HG03095 (cell line): ENCODE measurements around the gene RHAG.
"Not testable (repeated sequence)": the region's sequence is repeated elsewhere in the genome, so short reads cannot be mapped to it uniquely, and the experiment has no call there.

Source experiments
- ATAC-seq: cut with Tn5 transposase; IDR thresholded peaks from one replicate; pipeline ENCODE4 v1.9.1; 2021; ENCODE audit warnings: moderate library complexity; ENCODE audit not compliant: unreplicated experiment

Gene RHAG

DNA sequence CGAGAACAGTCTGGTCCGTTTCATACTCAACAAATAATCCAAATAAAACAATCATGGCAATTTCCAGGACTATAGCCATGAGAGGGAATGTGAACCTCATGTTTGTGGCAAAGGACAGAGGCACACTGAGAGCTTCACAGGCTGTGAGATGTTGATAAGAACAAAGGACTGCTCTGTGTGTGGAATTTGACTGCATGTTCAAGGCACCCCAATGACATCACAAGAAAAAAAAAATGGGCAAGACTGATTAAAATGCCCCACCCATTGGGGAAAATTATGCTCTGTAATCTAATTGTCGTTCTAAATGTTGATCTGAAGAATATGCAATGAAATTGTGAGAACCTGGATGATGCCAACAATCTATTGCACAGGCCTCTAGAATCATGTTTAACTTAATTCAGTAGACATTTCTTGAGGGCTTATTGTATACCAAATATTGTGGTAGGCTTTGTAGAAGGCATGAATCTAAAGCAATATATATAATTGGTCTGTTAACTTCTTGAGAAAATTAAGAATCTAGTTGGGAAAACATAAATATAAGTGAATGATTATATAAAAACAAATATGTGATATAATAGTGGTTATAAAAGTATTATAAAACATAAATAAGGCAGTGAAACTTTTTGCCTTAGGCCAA is at the start of gene RHAG:
Gene RHAG (minus strand): TSS at position 127 of the 637 bp plus-strand sequence. CDS start 27 bp downstream, at position 100.
- ATAC-seq = no peak

DNA sequence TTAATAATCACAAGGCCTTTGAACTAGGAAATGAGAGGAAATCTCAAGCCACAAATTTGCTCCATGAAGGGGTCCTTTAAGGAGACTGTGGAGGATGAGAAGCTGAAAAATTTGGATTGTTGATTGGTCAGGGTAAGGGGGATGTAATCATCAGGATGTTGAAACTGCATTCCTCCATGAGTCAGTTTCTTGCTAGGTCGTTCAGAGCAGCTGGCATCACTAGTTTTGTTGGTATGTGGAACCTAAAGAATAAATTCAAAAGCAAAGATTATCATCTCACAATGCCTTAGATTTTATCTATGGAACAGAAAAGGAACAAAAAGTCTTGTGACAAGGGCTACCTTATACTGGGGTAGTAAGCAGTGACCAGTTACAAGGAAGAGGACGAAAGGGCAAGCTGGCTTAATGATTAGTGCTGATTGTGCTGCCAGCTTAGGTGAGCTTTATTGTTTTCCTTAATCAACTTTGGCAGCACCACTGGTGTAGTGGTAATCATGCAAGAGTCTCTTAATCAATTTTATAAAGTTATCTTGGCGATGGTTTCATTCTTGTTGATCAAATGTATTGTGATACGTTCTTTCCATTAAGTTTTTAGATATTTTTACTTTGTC is 40.1 kb upstream of the RHAG start:
- no peak for ATAC-seq

DNA sequence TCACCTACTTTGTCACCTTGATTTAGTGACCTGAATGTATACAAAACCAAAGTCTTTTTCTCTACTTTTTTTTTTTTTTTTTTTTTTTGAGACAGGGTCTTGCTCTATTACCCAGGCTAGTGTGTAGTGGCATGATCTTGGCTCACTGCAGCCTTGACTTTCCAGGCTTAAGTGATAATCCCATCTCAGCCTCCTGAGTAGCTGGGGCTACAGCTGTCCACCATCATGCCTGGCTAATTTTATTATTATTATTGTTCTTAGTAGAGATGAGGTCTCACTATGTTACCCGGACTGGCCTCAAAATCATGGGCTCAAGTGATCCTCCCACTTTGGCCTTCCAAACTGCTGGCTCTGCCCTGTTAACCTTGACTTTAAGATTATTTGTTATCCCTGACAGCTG is 39.2 kb upstream of the RHAG start:
- ATAC-seq = no peak

DNA sequence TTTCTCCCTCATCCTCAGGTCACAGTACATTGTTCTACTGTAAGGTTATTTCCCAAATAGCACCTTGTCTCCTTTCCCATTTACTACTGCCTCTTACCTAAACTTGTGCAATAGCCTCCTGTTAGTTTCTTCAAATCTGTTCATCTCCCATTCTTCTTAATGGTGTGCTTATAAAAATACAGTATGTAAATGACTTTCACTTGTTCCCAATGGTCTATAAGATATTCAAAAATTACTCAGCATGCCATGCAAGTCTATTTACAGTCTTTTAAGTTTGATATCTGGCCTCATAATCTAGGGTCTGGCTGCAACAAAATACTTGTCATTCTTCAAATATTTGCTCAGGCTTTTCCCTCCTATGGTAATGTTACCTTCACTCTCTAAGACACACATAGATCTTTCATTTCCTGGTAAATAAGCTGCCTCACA is 31.5 kb upstream of the RHAG start:
- no peak for ATAC-seq

DNA sequence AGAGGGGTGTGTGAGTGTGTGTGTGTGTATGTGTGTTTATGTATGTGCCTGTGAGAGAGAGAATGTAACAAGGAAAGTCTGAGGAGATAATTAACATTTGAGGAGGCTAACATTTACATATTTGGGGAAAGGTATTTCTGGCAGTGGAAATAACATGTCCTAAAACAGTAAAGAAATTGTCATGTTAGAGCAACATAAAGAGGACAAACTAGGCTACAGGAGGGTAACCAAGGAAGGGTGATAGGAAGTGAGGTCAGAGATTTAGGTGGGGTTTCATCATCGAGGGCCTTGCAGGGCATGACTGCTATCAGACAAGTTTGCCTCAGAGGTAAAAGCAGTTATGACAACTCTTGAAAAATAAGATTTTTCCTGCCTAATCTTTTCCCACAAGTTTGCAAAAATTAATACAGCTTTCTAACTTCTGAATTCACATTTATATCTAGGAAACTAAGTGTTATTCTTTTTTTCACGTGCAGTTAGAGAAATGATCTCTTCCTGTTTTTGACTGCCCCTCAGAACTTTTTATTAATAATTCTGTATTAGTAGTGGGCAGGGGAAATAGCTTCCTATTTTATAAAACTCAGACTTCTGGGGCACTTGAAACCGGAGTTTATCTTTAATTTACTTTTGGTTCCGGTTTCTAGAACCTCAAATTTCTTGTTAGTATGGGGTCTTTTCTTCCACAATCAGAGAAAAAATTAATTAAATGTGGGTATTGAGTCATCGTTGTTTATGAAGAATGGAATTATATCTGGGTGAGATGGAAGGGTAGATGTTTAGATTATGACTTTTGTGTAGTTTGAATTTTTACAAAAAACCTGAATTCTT is 30.5 kb upstream of the RHAG start:
- no peak for ATAC-seq

DNA sequence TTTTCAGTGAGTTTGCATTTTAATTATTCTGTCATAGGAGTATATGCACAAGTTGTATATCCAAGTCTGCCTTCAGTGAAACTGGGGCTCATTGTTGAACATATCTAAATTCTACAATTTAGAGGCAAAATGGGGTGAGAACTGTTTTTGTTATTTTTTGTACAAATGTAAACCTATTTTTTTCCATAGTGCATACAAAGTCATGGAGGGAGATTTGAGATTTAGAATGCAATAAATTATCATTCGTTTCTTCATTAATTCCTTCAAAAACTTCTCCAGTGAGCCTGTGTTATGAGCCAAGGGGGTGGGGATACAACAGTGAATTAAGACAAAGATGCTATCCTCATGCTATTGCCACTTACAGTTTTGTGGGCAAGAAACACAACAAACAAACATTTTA is 29.8 kb upstream of the RHAG start:
- ATAC-seq = no peak

DNA sequence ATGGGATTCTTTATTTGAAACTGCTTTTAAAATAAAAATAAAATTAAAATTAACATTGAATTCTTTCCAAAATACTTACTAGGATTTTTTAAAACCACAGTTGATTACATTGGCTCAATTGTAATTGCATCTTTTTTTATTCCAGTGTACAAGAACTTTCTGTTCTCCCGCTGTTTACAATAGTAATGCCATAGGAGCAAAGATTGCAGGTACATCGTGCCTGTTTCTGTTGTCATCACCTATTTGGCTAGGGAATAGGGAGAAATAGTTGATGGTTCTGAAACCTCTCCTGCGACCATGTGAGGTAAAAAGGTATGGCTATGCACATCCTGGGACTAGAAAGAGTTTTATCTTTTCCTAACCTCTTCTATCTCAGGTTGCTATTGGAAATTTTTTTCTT is 28.2 kb upstream of the RHAG start:
- no peak for ATAC-seq

DNA sequence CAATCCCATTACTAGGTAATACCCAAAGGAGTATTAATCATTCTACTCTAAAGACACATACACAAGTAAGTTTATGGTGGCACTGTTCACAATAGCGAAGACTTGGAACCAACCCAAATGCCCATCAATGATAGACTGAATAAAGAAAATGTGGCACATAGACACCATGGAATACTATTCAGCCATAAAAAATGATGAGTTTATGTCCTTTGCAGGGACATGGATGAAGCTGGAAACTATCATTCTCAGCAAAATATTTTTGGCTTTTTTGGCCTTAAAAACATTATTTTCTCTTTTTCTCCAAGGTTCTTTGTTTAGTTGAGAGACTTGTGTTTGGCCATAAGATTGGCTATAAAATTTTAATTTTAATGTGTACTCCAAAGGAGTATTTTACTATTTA is 27.4 kb upstream of the RHAG start:
- ATAC-seq = not testable (repeated sequence)

DNA sequence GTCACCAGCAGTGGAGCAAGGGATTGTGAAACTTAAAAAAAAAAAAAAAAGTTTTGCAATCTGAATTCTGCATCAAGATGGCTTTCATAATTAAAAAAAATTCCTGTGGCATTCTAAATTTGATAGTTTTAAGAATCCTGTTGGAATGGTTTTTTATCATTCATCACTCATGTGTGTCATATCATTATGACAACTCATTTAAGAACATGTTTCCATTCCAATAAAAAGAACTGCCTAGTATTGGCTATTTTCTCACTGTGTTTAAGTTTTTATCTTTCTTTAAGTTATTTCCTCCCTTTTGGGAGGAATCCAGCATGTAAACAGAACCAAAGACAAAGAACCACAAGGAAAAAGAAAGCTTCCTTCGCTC is 26.2 kb upstream of the RHAG start:
- ATAC-seq = no peak

DNA sequence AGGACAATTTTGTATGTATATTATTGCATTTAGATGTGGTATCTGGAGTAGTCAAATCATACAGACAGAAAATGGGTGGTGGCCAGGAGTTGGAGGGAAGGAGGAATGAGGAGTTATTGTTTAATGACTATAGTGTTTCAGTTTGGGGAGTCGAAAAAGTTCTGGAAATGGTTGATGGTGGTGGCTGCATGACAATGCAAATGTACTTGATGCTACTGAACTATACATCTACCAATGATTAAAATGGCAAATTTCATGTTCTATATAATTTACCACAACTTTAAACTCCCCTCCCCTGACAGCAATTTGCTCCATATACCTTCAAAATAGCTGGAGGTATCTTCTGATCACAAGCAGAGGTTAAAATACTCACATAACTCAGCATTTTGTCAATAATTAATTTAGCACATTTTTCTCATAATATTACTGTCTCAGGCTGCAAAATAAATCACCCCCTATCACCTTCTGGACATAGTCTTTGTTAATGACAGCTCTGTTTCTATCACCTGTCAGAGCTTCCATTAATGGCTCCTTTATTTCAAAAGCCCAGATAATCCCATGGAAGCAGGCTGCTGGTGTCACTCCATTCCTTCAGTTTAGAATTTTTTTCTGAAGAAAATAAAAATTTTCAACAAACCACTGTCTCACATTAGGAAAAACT is 25.7 kb upstream of the RHAG start:
- ATAC-seq = no peak

DNA sequence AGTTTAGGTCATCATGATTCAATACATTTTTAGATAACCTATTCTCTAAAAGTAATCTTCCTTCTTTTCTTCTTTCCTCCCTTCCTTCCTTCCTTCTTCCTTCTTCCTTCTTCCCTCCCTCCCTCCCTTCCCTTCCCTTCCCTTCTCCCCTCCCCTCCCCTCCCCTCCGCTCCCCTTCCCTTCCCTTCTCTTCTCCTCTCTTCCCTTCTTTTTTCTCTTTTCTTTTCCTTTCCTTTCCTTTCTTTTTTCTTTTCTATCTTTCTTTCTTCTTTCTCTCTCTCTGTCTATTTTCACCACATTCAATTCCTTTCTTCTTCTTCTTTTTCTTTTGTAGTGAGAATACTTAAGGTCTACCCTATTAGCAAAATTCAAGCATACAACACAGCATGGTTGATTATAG is 17.3 kb upstream of the RHAG start:
- no peak for ATAC-seq

DNA sequence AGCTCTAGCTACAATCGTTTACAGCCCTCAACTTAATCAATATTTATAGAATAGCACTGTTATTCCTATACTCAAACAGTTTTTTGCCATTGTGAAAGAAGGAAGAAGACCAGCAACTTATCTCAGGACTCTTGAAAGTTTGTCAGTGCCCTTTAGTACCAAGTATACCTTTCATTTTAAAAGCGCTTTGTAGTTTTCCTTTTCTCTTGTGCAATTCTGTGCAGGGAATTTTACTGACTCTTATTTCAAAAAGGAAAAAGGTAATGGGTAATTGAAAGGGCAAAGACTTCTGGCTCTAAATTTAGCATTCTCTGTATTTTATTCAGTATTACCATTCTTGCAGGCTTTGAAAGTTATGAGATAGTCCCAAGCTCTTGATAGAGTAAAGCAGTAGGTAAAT is 16.8 kb upstream of the RHAG start:
- no peak for ATAC-seq

DNA sequence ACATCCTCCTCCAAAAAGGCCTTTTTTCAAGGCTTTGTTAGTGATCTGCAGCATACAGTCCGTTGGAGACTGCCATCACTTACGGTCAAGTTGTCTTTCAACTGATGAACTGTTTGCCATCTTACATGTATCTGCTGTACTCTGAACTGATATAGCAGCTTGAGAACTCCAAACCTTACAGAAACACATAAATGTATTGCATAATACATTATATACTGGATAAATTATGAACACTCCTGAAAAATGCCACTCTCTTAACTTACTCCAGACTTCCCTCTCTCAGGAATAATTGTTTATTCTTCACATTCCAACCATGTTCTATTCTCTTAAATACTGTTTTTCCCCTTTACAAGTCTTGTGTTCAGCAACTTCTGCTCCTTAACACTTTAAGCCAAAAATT is 14.6 kb upstream of the RHAG start:
- ATAC-seq = no peak

DNA sequence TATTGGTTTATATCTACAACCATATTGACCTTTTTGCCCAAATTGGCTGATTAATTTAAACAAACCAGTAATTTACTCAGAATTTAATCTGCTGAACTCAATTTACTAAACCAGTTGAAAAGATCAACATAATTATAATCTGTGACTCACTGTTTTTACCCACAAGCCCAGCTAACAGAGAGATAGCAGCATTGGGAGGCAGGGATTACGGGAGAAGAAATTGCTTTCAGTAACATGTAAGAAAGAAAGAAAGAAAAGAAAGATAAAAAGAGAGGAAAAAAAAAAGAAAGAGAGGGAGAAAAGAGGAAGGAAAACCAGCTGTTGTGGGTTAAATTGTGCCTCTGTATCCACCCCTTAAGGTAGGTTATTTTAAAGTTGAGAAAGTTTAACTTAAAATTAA is 13.3 kb upstream of the RHAG start:
- no peak for ATAC-seq

DNA sequence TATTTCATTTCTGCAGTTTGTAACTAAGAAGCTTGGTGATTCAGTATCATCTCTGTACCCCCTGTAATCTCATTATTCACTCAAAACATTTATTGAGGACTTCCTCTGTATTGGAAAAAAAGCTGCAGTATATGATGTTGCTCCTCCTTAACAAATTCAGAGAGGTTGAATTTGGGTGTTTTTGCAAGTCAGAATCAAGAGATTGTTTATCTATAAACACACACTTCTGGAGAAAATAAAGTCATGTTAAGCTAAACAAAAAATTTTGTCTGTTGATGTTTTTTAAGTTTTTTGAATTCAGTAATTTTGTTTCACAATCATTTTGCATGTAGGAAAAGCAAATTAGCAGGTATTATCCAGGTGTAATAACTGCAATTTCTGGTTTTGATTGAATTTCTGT is 11.4 kb upstream of the RHAG start:
- ATAC-seq = no peak

DNA sequence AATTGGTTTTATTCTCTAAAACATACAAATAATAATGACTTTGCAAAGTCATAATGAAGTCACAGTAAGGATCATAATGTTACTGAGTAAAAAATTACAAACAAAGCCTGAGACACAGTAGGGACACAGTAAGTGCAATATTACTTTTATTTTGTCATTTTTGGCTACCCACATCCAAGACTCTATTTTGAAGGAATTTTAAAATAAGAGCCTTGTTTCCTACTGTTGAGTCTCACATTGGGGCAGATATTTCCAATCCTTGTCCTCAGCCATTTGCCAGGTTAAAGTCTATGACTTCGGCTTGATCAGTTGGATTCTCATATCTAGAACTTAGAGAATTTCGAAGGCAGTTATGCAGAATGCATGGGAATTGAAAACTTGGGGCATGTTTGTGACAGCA is 10.8 kb upstream of the RHAG start:
- ATAC-seq = no peak

DNA sequence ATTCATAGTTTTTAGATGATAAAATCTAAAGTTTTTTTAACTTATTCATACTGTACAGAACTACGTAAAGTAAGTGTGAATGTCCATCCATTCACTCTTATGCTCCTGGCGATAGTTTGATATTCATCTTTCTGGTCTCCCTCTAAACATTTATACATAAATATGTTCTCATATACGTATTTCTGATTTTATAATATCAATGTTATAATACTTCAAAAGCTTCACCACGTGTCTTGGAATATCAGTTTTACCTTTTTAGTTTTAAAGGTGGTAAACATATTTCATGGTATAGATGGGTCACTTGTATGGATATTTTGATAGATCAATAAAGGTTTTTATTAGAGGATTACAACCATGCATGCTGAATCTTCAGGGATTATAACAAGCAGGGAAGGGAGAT is 10.3 kb upstream of the RHAG start:
- no peak for ATAC-seq

DNA sequence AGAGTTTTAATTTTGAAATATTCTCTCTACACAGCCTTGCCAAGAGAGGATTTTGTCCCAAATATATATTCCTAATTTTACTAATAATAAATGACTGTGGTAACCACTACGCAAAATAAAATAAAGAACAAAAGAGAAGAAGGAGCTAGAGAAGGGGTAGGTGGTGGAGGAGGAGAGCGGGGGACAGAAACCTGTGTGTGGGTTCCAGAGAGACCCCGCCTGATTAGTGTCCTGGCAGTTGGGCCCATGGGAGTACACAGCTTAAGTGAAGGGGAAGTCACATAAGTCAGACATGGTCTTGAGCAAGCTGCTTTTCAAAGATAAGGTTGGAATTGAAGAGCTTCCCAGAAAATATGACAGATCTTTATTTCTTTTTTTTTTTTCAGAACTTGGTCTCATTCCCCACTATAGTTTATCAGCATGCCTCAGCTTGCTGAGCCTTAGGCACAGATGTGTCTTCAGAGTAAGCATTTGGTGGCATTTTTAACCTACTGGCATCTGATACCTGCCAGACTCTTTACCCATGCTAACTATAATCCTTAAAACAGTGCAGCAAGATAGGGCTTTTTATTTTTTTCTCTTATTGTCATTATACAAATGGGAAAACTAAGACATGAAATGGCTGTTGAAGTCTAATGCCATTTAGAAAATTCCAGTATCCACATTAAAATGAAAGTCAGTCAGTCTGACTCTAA is 9.6 kb upstream of the RHAG start:
- ATAC-seq = no peak

DNA sequence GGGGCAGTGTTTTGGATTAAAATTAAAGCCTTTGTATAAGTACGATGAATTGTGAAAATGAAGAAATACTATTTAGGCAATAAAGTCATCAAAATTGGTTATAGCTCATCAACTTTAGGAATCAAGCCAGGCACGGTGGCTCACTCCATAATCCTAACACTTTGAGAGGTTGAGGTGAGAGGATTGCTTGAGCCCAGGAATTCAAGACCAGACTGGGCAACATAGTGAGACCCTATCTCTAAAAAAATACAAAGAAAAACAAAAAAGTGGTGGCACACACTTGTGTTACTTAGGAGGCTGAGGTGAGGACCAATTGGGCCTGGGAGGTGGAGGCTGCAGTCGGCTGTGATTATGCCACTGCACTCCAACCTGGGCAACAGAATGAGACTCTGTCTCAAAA is 8.5 kb upstream of the RHAG start:
- ATAC-seq = no peak

DNA sequence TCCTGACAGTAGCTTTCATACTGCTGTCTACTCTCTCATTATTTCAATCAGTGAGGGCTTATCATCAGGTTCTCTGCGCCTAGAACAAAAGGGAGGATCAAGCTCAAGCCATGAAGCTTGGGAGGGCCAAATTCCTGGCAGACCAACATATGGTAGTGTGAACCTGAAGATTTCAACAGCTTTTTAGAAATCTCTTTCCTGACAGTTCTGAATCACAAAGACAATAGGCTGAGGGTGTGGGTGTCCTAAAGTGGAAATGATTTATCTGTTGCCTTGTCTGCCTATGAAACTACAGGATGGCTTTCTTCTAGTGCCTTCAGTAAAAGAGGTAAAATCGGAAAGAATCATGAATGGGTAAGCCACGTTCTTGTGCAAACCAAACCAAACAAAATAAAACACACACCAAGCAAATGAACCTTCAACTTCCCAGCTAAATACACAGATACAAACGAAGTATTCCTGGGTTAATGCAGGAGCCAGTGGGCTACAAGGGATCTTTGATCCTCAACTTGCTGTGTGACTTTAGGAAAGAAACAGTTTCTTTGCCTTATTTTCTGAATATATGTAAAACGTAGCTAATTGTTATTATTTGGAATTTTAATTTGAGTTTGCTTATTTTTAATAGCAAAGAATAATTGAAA is 2.7 kb upstream of the RHAG start:
- ATAC-seq = no peak

DNA sequence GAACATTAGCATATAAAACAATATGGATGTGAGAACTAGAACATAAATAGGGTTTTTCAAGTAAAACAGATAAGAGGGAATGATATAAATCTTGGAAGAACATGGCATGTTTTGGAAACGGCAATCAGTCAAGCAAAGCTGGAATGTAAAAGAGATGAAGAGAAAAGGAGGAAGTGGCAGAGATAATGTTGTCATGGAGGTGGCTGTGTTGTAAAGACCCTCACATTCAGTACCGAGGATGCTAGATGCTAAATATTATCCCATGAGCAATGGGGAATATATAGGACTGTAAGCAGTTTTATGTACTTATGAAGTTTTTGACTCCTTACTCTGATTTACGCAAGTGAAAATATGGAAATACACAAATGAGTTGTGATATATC is 702 bp upstream of the RHAG start:
- ATAC-seq = no peak
